AG09309 (cell line): ENCODE measurements around the gene PTHLH.

ENCODE experiments used
- DNase-seq: peaks from one replicate; pipeline ENCODE4 v3.0.0-alpha.2; 2010; ENCODE audit warnings: low read depth
- H3K4me3 ChIP-seq: 2 replicates; pipeline ENCODE4 v1.5.1; 2011; ENCODE audit warnings: mild to moderate bottlenecking, low read depth, low read length, moderate library complexity; ENCODE audit not compliant: control insufficient read depth
- TF ChIP-seq, protein P1 (sequence below): IDR thresholded peaks from 2 replicates; pipeline ENCODE4 v1.5.1; 2011; ENCODE audit warnings: mild to moderate bottlenecking, low read depth, low read length, inconsistent platforms; ENCODE audit not compliant: insufficient read depth, control insufficient read depth; ENCODE audit errors: missing control alignments

Gene PTHLH

DNA sequence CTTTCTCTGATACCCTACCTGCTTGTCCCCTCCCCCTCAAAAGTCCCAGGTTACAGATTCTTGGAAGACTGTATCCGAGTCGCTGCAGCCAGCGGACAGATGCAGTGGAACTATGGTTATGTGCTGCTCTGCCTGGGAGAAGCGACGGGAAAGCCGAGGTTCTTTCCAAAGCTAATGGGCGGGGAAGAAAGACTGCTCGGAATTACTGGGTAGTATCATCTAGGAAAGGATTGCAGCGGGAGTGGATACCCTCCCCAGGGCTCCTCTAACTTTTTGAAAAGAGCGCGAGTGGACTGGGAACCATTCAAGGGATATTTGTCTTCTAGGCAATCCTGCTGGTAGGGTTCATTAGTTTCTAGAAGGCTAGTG, 1.4 kb downstream of the PTHLH start:
- H3K4me3 ChIP-seq = peak overlapping the region; percentile 76
- TF ChIP-seq, protein P1, sequence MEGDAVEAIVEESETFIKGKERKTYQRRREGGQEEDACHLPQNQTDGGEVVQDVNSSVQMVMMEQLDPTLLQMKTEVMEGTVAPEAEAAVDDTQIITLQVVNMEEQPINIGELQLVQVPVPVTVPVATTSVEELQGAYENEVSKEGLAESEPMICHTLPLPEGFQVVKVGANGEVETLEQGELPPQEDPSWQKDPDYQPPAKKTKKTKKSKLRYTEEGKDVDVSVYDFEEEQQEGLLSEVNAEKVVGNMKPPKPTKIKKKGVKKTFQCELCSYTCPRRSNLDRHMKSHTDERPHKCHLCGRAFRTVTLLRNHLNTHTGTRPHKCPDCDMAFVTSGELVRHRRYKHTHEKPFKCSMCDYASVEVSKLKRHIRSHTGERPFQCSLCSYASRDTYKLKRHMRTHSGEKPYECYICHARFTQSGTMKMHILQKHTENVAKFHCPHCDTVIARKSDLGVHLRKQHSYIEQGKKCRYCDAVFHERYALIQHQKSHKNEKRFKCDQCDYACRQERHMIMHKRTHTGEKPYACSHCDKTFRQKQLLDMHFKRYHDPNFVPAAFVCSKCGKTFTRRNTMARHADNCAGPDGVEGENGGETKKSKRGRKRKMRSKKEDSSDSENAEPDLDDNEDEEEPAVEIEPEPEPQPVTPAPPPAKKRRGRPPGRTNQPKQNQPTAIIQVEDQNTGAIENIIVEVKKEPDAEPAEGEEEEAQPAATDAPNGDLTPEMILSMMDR = no peak
- DNase-seq = no peak

DNA sequence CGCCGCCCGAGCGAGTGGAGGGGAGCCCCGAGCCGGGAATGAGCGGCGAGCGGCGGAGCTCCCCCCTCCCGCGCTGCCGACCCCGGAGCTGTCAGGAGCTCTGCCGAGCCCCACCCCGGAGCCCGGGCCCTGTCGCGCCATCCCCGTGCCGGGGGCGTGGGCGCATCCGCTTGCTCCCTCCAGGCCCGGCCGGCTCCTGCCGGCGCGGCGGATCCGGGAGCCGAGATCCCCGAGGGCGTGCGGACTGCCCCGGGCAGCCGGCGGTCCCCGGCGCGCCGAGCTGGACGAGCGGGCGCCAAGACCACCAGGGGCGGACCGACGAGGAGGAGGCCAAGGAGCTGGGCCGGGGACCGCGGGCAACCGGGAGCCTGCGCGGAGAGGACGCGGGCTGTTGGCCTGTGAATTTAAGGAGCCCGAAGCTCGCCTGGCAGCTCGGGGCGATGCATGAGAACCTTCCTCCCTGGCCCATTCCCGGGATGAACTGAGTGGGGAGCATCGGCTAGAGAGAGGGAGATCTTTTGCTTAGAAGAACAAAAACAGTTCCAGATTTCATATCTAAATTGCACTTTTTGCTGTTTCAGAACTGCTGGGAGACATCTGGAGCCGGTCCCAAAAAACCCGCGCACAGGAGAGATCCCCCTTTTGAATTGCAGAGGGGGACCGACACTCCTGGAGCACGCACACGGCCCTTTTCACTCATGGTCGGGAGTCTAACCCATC, 2.0 kb downstream of the PTHLH start:
- DNase-seq = no peak
- peak overlapping the region; percentile 76 for H3K4me3 ChIP-seq
- TF ChIP-seq, protein P1 = no peak

DNA sequence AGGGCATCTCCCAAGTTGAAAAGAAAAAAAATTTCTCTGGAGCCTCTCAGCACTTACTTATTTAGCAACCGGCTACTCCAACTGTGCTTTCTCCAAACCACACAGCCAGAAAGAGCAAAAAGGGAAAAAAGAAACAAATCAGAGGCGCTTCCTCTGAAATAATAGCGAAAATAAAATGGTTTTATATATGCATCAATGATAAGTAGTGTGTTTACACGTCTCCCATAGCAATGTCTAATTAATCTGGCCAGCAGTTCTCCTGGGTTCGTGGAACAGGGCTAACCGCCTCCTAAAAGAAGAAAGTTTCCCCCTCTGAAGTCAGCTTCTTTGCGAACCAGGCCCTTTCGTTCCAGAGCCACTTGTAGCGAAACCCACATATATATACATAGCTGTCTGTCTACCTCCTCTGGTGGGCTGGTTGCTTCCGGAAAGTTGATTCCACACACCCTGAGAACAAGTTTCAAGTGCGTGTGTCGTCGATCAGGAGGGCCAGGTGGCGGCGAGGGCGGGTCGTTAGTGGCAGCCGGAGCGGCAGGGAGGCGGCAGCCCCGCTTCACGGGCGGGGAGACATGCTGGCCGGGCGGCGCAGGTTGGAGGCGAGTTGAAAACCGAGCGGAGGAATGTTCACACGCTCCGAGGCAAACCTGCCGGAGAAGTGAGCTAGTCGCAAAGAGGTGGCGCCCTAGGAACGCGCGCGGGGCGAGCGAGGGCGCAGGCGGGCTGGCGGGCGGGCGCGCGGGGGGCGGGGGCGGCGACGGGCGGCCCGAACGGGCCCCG, 2.7 kb downstream of the PTHLH start:
- TF ChIP-seq, protein P1 = peak; percentile 24
- H3K4me3 ChIP-seq = peak overlapping the region; percentile 76
- DNase-seq = no peak

DNA sequence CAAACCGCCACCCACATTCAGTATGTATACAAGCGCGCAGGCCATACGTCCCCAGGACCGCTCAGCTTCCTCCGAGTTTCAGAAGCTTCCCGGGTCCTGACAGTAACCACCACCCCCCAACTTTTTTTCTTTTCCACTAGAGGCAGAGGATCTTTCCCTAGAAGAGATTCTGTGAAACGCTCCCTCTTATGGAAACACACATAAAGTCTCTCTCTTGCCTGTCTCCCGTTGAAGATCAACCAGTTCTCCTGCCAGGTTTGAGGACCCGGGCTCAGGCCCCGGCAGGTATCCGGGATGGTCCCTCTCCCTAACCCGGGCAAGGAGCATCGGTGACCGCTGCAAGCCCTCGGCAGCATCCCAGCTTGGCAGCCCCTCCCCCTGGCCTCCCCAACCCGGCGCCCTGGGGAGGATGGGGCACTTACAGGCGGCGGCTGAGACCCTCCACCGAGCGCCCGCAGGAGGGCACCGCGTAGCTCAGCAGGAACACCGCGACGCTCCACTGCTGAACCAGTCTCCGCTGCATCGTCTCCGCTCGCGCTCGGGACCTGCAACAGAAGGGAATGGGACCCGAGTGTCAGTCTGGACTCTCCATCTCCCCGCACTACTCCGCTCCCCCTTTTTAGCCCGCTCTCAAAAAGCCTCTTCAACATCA, 3.4 kb downstream of the PTHLH start:
- peak overlapping the region; percentile 76 for H3K4me3 ChIP-seq
- no peak for DNase-seq

DNA sequence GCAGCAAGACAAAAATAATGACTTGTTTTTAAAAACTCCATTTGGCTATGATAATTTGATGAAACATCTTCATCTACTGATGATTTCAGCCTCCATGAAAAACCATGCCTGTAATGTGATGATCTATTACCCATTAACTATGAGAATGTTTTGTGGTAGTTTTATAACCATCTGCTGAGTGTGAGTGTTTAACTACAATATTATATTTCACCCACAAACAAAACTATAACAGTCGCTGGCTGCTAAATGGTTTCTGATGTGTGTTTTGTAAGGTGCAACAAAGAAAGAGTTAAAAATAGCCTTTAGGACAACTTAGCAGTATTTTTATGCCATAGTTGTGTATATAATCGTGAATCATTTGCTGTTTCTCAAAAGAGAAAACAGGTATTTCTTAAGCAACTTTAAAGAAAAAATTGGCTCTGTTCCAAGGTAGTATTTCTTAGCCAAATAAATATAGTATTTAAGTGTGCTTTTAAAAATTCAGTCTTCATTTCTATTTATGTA, 4.9 kb downstream of the PTHLH start:
- no peak for DNase-seq
- TF ChIP-seq, protein P1 = no peak
- H3K4me3 ChIP-seq = no peak overlapping the region

More for the DNA sequence above, 3.4 kb downstream of the PTHLH start:
- TF ChIP-seq, protein P1 = peak; percentile 30

DNA sequence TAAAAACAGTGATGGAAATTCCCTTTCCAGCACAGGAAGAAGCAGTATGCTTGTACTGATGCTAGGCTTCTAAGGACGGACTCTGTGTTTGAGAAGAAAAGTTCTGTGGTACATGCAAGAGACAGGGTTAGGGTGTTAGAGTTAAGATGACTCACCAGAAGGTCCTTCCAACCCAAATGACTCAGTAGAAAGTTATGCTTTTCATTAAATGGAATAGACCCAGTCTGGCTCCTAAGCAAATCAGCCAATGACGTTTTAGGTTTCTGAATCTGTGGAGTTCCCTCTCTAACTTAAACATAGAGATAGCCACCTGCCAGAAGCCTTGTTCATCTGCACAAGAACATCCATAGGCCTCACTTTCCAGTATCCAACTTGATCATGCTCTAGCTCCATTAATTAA, 5.7 kb downstream of the PTHLH start:
- no peak overlapping the region for H3K4me3 ChIP-seq
- DNase-seq = peak; percentile 91
- TF ChIP-seq, protein P1 = no peak
